HG03103 (cell line): ENCODE results near the gene MAP1B.

Experiments
- ATAC-seq: cut with Tn5 transposase; IDR thresholded peaks from one replicate; pipeline ENCODE4 v1.9.1; 2021; ENCODE audit warnings: low read depth; ENCODE audit not compliant: unreplicated experiment

Gene MAP1B

GRCh38 chr5:72212171-72212570 is 104.9 kb downstream of the MAP1B start:
- ATAC-seq = no peak

- ATAC-seq = no peak
Observed at GRCh38 chr5:72213482-72213881, 106.2 kb downstream of the MAP1B start.

GRCh38 chr5:72214168-72214567 is 106.9 kb downstream of the MAP1B start:
- ATAC-seq = no peak

GRCh38 chr5:72216756-72217155 is 109.5 kb downstream of the MAP1B start:
- no peak for ATAC-seq

DNA sequence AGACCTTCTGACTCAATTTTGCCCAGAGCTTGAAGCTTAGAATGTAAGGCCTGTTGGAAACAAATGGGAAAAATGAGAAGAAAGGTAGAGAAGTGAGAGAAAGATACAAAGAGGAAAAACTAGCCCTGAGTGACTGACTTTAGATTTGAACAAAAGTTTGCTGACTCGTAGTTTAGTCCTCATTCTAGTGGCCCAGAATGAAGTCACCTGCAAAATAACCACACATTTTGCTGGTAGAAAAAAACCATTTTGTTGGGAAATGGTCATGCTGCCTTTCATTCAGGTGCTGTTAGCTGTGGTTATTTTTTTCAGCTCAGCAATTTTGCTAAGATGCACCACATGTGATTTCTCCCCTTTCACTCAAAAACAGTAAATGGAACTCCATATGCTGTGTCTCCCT is 113.8 kb downstream of the MAP1B start:
- no peak for ATAC-seq

DNA sequence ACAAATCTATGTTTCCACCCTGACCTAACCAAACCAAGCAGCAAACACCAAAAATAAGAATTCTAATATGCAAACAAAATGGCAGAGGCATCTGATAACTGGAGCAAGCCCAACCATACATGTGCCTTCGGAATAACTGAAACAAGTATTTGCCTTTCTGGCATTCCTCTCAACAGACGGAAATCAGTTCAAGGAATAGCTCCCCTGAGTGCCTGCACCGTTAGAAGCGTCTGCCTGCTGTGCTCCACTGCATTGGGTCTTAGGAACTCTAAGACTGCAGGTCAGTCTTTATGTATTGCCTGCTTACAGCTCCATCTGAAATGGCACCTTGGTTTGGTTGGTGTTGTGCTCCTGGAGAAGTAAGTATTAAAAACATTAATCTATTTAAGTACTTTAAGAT is 114.3 kb downstream of the MAP1B start:
- no peak for ATAC-seq

- ATAC-seq = no peak
Observed at GRCh38 chr5:72222521-72222920, 115.2 kb downstream of the MAP1B start.

GRCh38 chr5:72223371-72223770 is 116.1 kb downstream of the MAP1B start:
- ATAC-seq = no peak

DNA sequence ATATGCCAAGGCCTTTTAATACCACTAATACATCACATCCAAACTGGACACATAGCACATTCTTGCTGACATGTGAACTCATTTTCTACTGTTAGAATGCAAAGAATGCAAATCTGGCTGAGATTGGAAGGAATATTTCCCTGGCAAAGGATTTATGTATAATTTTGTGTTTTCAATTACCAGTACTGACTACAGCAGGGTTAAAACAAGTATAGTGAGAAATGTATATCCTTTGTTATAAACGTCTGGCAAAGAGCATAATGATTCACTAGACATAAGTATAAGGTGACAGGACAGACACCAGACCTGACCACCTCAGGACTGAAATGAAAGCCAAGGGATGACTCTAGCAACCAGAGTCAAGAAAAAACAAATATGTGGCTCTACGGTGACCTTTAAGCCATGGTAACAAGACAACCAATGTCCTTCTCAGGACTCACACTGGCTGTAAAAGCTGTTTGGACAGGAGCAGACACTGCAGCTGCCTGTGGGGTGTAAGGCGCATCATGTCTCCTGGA is 117.7 kb downstream of the MAP1B start:
- no peak for ATAC-seq

- ATAC-seq = no peak
Observed at GRCh38 chr5:72225741-72226140, 118.5 kb downstream of the MAP1B start.

DNA sequence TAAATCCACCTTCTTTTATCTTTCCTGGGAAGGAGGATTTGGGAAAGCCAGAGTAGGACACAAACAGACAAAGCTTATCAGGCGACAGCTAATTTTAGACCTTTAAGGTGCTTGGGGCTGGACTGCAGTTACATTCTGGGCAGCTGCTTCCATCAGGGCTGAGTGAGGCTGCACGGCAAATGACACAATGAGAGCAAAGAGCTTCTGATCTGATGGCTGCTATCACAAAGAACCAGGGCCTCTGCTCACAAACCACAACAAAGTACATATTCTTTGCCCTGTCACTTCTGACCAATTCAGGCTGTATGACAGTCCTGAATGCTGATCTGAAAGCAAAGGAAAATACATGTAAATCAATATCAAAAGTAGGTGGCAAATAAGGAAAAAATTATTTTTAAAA is 119.7 kb downstream of the MAP1B start:
- ATAC-seq = no peak

DNA sequence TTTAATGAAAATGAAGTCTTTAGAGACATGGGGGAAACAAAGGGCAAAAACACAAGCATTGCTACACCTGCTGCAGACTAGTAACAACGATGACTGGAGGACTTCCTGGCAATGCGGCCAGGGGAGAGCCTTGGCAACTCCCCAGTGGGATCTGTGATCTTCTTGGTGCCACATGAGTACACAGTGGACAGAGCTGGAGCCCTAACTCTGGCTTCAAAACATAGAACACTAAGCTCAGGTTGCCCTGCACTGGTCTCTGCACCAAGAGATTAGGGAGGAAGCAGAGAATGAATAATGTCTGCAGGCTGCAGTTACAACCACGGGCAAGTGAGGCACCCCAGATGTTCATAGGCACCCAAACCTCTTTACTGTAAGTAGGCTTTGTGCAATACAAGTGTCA is 121.7 kb downstream of the MAP1B start:
- ATAC-seq = no peak

- ATAC-seq = no peak
Observed at GRCh38 chr5:72231991-72232703, 124.9 kb downstream of the MAP1B start.

GRCh38 chr5:72232838-72233237 is 125.6 kb downstream of the MAP1B start:
- no peak for ATAC-seq

DNA sequence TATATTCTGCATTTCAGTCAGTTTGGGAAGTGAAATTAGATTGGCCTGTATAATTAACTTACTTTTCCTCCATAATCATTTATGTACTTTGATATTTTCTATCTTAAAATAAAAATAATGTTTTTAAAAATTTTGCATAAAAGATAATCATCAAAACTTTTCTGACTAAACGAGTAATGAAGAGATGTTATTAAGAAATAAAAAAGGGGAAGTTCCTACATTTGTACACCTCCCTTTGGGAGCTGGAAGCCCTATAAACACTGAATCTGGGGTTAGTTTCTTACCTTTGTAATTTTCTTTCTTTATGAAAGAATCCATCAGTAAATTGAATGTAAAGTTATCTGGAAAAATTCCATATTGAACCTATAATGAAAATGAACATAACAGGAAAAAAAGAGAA is 126.6 kb downstream of the MAP1B start:
- no peak for ATAC-seq

DNA sequence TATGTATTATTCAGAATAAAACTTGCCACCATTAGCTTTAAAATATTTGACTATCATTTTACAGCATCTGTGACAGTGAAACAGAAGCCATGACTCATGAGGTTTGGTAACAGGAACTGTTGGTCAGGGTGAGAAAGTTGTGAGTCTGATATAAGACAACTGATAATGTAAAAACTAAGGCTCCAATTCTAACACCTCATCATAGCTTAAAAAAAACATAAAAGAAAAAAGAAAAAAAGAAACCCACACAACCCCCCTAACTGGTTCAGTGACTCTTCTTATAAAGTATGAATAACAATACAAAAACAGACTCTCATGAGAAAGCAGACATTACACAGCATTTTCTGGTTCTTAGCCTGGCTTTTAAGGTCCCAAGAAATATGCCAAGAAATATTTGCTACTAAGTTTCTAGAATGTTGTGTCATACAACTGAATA is 127.0 kb downstream of the MAP1B start:
- peak; percentile 82 for ATAC-seq

DNA sequence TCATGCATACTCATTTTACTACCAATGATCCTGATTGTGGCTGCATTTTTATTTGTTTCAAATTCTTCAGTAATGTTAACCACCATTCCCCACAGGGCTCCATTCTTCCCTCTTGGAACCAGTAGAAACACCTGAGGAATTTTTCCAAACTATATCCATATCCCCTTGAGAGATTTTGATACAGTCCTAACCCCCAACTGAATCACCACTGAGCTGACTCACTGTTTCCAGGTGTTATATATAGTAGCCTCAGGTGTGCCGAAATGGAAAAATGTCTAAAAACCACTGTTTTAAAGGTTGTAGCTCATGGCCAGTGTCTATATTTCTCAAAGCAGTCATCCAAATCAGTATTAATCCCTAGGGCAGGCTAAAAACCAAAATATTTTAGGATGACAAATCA is 127.6 kb downstream of the MAP1B start:
- no peak for ATAC-seq

DNA sequence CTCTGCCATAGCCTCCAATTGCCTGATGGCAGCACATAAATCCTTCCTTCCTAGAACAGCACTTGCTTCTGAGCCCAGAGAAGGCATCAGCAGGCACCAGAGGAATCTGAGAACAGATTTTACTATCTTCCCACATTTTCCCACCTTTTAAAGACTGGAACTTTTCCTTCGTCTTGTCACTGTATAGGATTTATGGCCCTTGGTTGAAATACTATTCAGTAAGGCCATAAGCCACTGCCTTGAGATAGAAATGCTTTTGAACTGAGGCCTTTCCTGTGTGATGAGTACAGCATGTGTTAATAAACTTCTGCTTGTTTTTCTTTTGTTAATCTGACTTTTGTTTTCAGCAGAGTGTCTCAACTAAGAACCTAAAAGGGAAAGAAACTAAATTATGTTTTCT is 128.4 kb downstream of the MAP1B start:
- no peak for ATAC-seq

DNA sequence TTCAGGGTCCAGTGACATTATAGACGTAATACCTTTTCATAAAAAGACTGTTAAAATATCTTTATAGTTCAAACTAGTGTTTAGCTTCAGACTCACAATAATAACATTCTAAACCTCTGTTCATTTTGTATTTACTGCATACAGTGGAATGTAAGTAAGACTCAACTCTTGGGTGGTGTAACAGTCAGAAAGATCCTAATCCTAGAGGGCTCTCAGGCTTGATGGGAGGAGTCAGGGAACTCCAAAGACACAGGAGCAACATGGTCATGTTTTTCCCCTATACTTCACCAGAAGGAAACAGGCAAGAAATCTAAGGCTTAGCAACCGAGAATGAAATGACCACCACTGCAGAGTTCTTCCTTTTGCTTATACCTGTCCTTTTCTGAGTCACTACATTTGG is 130.1 kb downstream of the MAP1B start:
- no peak for ATAC-seq

GRCh38 chr5:72237879-72238278 is 130.6 kb downstream of the MAP1B start:
- no peak for ATAC-seq

DNA sequence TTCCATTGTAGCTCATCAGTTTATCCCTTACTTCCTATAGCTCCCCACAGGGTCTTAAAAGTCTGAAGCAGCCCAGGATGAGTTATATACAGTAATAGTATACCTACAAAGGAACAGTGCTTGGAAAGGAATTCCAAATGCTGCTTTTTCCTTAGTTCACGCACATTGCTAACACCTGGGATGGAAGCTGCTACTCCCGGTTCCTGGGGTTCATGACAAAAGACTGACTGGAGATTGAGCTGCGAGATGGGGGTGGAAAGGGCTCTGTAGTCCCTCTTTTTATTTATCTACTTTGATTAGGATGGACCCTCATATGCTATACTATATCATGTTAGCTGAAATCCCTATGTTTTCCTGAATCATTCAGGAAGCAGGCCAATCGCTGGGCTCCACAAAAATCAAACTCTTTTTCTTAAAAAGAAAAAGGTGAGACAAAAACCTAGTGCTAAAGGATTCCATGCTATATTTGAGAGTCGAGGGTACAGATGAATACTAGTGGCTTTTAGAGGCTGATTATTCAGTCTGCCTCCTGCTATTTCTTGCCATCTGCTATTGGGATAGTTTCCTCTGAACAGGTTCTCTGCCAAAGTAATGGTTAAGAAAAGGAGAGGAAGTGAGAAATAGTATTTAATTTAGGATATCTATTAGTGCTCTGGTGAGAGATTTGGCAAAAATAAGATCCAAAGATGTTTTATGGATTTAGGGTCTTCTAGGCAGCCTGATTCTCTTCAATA is 131.6 kb downstream of the MAP1B start:
- ATAC-seq = no peak
